OCI-LY1 (cell line): ENCODE measurements around the gene DAAM2.

ENCODE experiments used
- H2AFZ ChIP-seq: fragments of 200-600 bp; sonication (generic), shearing (Covaris generic); 2 replicates; pipeline ENCODE4 v1.6.0; 2014; ENCODE audit warnings: antibody characterized with exemption, mild to moderate bottlenecking, low read length
- H3F3A ChIP-seq: fragments of 200-600 bp; sonication (generic), shearing (Covaris generic); 2 replicates; pipeline ENCODE4 v1.6.0; 2014; ENCODE audit warnings: mild to moderate bottlenecking, antibody characterized with exemption, low read length, moderate library complexity; ENCODE audit not compliant: insufficient read depth
- H3K27ac ChIP-seq: fragments of 200-600 bp; sonication (generic); 2 replicates; pipeline ENCODE4 v1.5.1; 2014; ENCODE audit warnings: low read length, mixed run types, mild to moderate bottlenecking, low read depth; ENCODE audit not compliant: poor library complexity, severe bottlenecking
- H3K27me3 ChIP-seq: fragments of 200-600 bp; sonication (generic); 2 replicates; pipeline ENCODE4 v1.6.0; 2014; ENCODE audit warnings: antibody characterized with exemption, mild to moderate bottlenecking, low read length, moderate library complexity; ENCODE audit not compliant: insufficient read depth
- H3K36me3 ChIP-seq: fragments of 200-600 bp; sonication (generic); 2 replicates; pipeline ENCODE4 v1.6.1; 2014; ENCODE audit warnings: mild to moderate bottlenecking, antibody characterized with exemption, low read length, moderate library complexity, mixed read lengths; ENCODE audit not compliant: insufficient read depth
- H3K4me1 ChIP-seq: fragments of 200-600 bp; sonication (generic); 2 replicates; pipeline ENCODE4 v1.5.1; 2014; ENCODE audit warnings: mild to moderate bottlenecking, low read length, moderate library complexity; ENCODE audit not compliant: insufficient read depth, severe bottlenecking
- H3K4me2 ChIP-seq: fragments of 200-600 bp; sonication (generic), shearing (Covaris generic); 2 replicates; pipeline ENCODE4 v1.6.1; 2014; ENCODE audit warnings: low read length
- H3K4me3 ChIP-seq: fragments of 200-600 bp; sonication (generic); 2 replicates; pipeline ENCODE4 v1.5.1; 2014; ENCODE audit warnings: low read length, low read depth, mild to moderate bottlenecking, mixed read lengths; ENCODE audit not compliant: poor library complexity, severe bottlenecking
- H3K79me2 ChIP-seq: fragments of 200-600 bp; shearing (Covaris generic); 2 replicates; pipeline ENCODE4 v1.6.1; 2016; ENCODE audit warnings: mixed run types, low read length, mixed read lengths; ENCODE audit not compliant: insufficient read depth
- H3K9ac ChIP-seq: fragments of 200-600 bp; sonication (generic), shearing (Covaris generic); 2 replicates; pipeline ENCODE4 v1.6.1; 2014; ENCODE audit warnings: mild to moderate bottlenecking, low read length, mixed read lengths
- H3K9me2 ChIP-seq: fragments of 200-600 bp; sonication (generic), shearing (Covaris generic); 2 replicates; pipeline ENCODE4 v1.6.1; 2014; ENCODE audit warnings: low read depth, mild to moderate bottlenecking, low read length, mixed read lengths
- H3K9me3 ChIP-seq: fragments of 200-600 bp; shearing (Covaris generic); 2 replicates; pipeline ENCODE4 v1.6.1; 2014; ENCODE audit warnings: low read length, mixed read lengths
- H4K20me1 ChIP-seq: fragments of 200-600 bp; sonication (generic), shearing (Covaris generic); 2 replicates; pipeline ENCODE4 v1.6.0; 2016; ENCODE audit warnings: mild to moderate bottlenecking, low read length; ENCODE audit not compliant: insufficient read depth
- CTCF ChIP-seq: fragments of 200-600 bp; sonication (generic), shearing (Covaris generic); IDR thresholded peaks from 2 replicates; pipeline ENCODE4 v1.5.1; 2017; ENCODE audit warnings: mild to moderate bottlenecking, antibody characterized with exemption, low read length, moderate library complexity, mixed read lengths
- EZH2 ChIP-seq: fragments of 200-600 bp; sonication (generic), shearing (Covaris generic); IDR thresholded peaks from 2 replicates; pipeline ENCODE4 v1.8.0; 2017; ENCODE audit warnings: borderline replicate concordance, mixed run types, mild to moderate bottlenecking, antibody characterized with exemption, low read length, moderate library complexity, mixed read lengths

Gene DAAM2

GRCh38 chr6:39896701-39897100, 104.5 kb downstream of the DAAM2 start:
- Histone ChIP-seq H4K20me1 (no peaks in the 10 kb centered on the region), H3K27ac (no peak overlapping the region), H3F3A (no peaks in the 10 kb centered on the region), H3K36me3 (no peaks in the 10 kb centered on the region), H3K79me2 (no peaks in the 10 kb centered on the region), H3K4me3 (no peak overlapping the region), H3K4me1 (no peaks in the 10 kb centered on the region), H3K9ac (no peak overlapping the region), H3K9me2 (no peaks in the 10 kb centered on the region), H3K27me3 (no peaks in the 10 kb centered on the region), H3K9me3 (no peaks in the 10 kb centered on the region), H3K4me2 (no peak overlapping the region), H2AFZ (no peak overlapping the region)
- TF ChIP-seq CTCF (no peak), EZH2 (no peak)

DNA sequence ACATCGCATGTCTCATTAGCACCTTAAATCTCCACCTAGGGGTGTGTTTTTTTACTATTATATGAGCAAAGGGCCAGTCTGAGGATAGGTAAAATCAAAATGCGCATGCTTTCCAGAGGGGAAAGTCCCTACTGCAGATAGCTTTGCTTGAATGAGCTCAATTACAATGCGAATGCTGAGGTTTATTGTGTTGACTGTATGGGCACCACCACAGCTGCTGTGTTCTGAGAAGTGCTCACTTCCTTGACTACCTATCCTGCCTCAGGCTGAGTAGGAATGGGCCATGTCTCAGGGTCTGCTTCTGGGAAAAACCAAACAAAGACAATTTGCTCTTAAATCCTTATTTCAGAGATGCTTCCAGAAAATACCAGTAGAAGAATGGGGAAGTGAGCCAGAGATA, 105.5 kb downstream of the DAAM2 start:
- no peaks in the 10 kb centered on the region for H3K9me2 ChIP-seq
- no peaks in the 10 kb centered on the region for H3K36me3 ChIP-seq
- H3K9ac ChIP-seq = no peak overlapping the region
- H4K20me1 ChIP-seq = no peaks in the 10 kb centered on the region
- TF ChIP-seq CTCF = no peak
- no peak for TF ChIP-seq EZH2
- H3F3A ChIP-seq = no peaks in the 10 kb centered on the region
- H2AFZ ChIP-seq = no peak overlapping the region
- no peak overlapping the region for H3K27ac ChIP-seq
- H3K9me3 ChIP-seq = no peaks in the 10 kb centered on the region
- H3K79me2 ChIP-seq = no peaks in the 10 kb centered on the region
- no peak overlapping the region for H3K4me2 ChIP-seq
- H3K4me3 ChIP-seq = no peak overlapping the region
- no peaks in the 10 kb centered on the region for H3K27me3 ChIP-seq
- no peaks in the 10 kb centered on the region for H3K4me1 ChIP-seq

GRCh38 chr6:39898625-39899024, 106.4 kb downstream of the DAAM2 start:
- no peaks in the 10 kb centered on the region for H3K9me2 ChIP-seq
- no peaks in the 10 kb centered on the region for H3F3A ChIP-seq
- H3K27me3 ChIP-seq = no peaks in the 10 kb centered on the region
- H3K27ac ChIP-seq = no peak overlapping the region
- H2AFZ ChIP-seq = no peak overlapping the region
- H3K79me2 ChIP-seq = no peaks in the 10 kb centered on the region
- no peak overlapping the region for H3K4me3 ChIP-seq
- no peak overlapping the region for H3K9ac ChIP-seq
- no peak overlapping the region for H3K4me2 ChIP-seq
- no peak for TF ChIP-seq CTCF
- TF ChIP-seq EZH2 = no peak
- no peaks in the 10 kb centered on the region for H3K9me3 ChIP-seq
- no peaks in the 10 kb centered on the region for H4K20me1 ChIP-seq
- H3K36me3 ChIP-seq = no peaks in the 10 kb centered on the region
- no peaks in the 10 kb centered on the region for H3K4me1 ChIP-seq
